Measurements from ENCODE around the gene ADAP1.
"Not testable (repeated sequence)": the region's sequence is repeated elsewhere in the genome, so short reads cannot be mapped to it uniquely, and the experiment has no call there.

ADAP1 gene

GRCh38 chr7:974820-975681, 20.6 kb upstream of the ADAP1 start, which contains the start of gene COX19:
Gene COX19, minus strand, starts transcription at chr7:975549. Its CDS starts 40 bp downstream, at chr7:975509.
- DNase-seq (ENCODE audit: low read depth) = peak; percentile 70

DNA sequence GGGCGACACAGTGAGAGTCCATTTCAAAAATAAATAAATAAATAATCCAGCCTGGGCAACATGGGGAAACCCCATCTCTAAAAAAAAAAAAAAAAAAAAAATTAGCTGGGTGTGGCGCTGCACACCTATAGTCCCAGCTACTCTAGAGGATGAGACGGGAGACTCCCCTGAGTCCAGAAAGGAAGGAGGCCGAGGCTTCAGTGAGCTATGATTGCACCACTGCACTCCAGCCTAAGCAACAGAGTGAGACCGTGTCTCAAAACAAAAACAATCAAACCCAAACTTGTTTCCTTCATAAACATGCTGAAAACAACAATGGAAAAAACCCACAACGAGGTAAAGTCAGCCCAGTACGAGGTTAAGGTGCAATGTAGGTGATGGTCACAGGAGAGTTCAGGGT, 19.7 kb upstream of the ADAP1 start:
- DNase-seq (ENCODE audit: low read depth) = no peak

GRCh38 chr7:973312-973711, 18.8 kb upstream of the ADAP1 start:
- DNase-seq (ENCODE audit: low read depth) = no peak

- no peak for DNase-seq (ENCODE audit: low read depth)
Measured at GRCh38 chr7:972676-973309, 18.3 kb upstream of the ADAP1 start.

GRCh38 chr7:972110-972509, 17.6 kb upstream of the ADAP1 start:
- no peak for DNase-seq (ENCODE audit: low read depth)

DNA sequence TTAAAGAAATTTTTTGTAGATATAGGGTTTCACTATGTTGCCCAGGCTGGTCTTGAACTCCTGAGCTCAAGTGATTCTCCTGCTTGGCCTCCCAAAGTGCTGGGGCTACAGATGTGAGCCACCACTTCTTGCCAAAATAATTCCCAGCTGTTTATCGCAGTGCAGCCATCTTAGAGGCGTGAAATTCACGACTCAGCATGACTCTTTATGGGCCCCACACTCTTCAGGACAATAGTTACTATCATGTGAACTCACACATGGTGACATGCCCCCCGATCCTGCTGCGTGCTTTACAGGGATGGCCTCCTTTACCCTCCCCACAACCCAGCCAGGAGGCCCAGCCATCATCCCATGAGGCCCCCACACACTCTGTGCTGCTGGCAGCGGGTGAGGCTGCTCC, 16.3 kb upstream of the ADAP1 start:
- DNase-seq (ENCODE audit: low read depth) = no peak

- DNase-seq (ENCODE audit: low read depth) = no peak
Measured at GRCh38 chr7:969403-969802, 14.9 kb upstream of the ADAP1 start.

GRCh38 chr7:968205-969105, 14.0 kb upstream of the ADAP1 start:
- no peak for DNase-seq (ENCODE audit: low read depth)

- no peak for DNase-seq (ENCODE audit: low read depth)
Measured at GRCh38 chr7:967361-968082, 13.0 kb upstream of the ADAP1 start.

GRCh38 chr7:966291-967069, 12.0 kb upstream of the ADAP1 start:
- no peak for DNase-seq (ENCODE audit: low read depth)

DNA sequence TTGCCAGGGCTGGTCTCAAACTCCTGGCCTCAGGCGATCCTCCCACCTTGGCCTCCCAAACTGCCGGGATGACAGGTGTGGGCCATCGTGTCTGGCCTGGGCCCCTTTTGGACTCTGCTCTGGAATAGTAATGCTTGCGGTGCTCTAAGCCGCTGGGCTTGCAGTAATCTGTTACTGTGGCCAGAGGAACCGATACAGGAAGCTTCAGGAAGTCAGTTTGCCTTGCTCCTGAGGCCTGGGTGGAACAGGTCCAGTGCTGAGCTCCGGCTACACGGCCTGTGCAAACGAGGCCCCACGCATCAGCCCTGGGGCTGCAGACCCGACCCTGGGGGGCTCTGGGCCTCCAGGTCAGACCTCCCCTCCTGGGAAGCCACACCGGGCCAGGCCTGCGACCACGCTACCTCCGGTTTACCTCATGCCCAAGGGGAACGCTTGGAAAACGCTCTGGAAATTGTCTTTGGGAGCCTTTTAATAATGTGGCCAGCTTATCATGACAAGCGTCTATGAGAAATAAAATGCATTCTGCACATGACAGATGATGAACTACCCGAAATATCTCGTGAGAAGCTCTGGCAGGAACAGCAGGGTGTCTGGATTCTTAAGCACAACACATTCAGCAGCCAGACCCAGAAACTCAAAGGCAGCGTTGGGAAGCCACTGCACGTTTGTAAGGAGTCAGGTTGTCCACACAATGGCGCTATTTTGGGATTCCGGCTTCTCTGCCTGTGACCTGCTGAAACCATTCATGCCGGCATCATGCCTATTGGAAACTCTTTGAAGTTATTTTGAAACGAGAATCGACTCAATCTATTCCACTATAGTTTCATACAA, 10.1 kb upstream of the ADAP1 start:
- DNase-seq (ENCODE audit: low read depth) = peak; percentile 36

DNA sequence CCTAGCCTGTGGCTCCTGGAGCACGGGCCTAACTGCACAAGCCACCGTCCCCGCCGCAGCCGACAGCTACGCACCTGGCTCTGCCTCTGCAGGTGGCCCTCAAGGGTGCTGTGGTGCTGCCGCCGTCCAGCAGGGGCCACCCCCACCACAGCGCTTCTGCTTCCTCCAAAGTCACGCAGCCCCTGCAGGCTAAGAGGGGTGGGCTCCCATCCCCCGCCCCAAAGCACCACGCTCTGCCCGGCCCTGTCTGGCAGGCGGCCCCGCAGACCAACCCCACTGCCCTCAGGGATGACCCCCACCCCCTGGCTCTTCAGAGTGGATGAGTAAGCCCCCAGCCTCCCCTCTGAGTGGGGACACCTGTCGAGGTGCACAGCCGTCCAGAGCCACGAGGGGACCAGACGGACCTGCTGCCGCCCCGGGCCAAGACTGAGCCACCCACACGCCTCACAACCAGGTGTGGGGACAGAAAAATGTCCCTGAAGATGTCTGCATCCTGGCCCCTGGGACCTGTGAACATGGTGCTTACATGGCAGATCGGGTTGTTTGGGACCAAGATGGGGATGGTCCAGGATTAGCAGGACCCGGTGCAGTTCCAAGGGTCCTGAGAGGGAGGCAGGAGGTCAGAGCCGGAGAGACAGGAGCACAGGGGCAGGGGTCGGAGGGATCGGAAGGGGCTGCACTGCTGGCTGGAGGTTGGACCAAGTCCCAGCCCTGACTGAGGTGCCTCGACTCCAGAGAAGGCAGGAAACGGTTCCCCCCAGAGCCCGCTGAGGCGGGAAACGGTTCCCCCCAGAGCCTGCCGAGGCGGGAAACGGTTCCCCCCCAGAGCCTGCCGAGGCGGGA, 9.0 kb upstream of the ADAP1 start:
- DNase-seq (ENCODE audit: low read depth) = no peak

DNA sequence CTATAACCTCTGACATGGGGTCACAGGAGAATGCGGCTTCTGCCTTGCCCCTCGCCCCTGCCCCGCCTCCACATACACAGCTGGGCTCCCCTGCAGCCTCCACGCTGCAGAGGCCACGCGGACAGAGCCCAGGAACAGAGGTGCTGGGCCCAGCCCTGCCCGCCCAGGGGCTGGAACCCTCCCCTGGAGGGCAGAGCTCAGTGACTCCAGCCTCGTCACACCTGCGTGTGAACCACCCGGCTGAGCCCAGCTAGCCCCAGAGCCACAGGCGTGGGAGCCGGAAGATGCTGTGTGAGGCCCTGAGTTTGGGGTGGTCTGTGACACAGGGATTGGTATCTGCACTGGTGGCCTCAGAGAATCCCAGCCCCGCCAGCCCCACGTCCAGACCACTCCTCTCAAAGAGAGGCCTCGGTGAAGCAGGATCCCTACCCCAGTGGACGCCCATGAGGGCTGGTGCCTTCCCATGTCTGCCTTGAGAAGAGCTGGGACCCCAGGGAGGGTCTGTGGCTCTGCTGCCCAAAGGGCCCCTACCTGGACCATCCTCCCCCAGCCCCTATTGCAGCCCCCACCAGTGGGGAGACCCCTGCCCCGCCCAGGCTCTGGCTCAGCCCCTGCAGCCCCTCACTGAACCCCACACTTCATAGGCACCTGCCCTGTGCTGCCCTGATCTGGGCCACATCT, 8.1 kb upstream of the ADAP1 start:
- no peak for DNase-seq (ENCODE audit: low read depth)

- DNase-seq (ENCODE audit: low read depth) = no peak
Measured at GRCh38 chr7:961546-962400, 7.3 kb upstream of the ADAP1 start.

- not testable (repeated sequence) for DNase-seq (ENCODE audit: low read depth)
Measured at GRCh38 chr7:960972-961371, 6.5 kb upstream of the ADAP1 start.

DNA sequence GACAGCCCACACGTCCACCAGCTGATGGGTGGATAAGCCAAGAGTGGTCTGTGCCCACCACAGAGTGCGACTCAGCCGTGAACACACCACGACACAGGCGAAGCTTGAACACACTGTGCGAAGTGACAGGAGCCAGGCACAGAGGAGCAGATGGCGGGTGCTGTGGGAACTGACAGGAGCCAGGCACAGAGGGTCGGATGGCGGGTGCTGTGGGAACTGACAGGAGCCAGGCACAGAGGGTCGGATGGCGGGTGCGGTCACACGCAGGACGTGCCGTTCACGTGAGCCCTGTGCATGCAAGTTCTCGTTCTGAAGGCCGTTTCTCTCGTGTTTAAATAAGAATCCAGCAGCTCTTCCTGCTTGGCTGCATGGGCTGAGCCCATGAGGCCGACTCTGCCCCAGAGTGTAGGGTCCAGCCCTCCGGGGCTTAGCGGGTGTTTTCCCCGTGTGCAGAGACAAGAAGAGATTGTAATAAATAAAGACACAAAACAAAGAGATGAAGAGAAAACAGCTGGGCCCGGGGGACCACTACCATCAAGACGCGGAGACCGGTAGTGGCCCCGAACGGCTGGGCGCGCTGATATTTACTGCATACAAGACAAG, 5.9 kb upstream of the ADAP1 start:
- DNase-seq (ENCODE audit: low read depth) = no peak

DNA sequence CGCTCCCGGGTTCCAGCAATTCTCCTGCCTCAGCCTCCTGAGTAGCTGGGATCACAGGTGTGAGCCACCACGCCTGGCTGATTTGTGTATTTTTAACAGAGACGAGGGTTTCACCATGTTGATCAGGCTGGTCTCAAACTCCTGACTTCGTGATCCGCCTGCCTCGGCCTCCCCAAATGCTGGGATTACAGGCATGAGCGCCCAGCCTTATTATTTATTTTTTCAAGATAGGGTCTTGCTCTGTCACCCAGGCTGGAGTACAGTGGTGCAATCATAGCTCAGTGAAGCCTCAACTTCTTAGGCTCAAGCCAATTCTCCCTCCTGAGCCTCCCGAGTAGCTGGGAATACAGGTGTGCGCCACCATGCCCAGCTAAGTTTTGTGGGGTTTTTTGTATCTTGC, 5.3 kb upstream of the ADAP1 start:
- DNase-seq (ENCODE audit: low read depth) = not testable (repeated sequence)
